K562 (cell line): ENCODE measurements around the gene HOXC10. TPM values are rescaled to one million over a fixed set of nuclear protein-coding genes. Genes with fewer than 3 reads are reported as not detected.
A peak's percentile ranks its signal among the peaks of the same experiment; 100 is the strongest.

Experiments
- AFF4 ChIP-seq: sonication (generic); formaldehyde crosslinking; IDR thresholded peaks from 2 replicates; pipeline ENCODE4 v1.8.0; 2023; ENCODE audit warnings: mild to moderate bottlenecking, missing genetic modification reagents
- BDP1 ChIP-seq: IDR thresholded peaks from 3 replicates; pipeline ENCODE4 v1.6.1; 2011; ENCODE audit not compliant: insufficient read length, insufficient read depth
- CREB3L1 ChIP-seq: fragments of 450-650 bp; IDR thresholded peaks from 2 replicates; pipeline ENCODE4 v1.6.1; 2014; ENCODE audit warnings: low read depth, mild to moderate bottlenecking, moderate library complexity, borderline replicate concordance
- E2F3 ChIP-seq: fragments of 250-450 bp; sonication (Bioruptor Pico); IDR thresholded peaks from 2 replicates; pipeline ENCODE4 v1.4.0; 2020; ENCODE audit warnings: mild to moderate bottlenecking
- EHMT2 ChIP-seq: fragments of 450-650 bp; IDR thresholded peaks from 2 replicates; pipeline ENCODE4 v1.6.1; 2018; ENCODE audit warnings: antibody characterized with exemption
- ETV5 ChIP-seq: sonication (generic); formaldehyde crosslinking; IDR thresholded peaks from 2 replicates; pipeline ENCODE4 v1.4.0; 2020; ENCODE audit warnings: low read depth, mild to moderate bottlenecking, missing genetic modification reagents
- KAT7 ChIP-seq: sonication (generic); formaldehyde crosslinking; IDR thresholded peaks from 2 replicates; pipeline ENCODE4 v1.8.0; 2022; ENCODE audit warnings: missing genetic modification reagents, mild to moderate bottlenecking, borderline replicate concordance
- NEUROD1 ChIP-seq: fragments of 150-350 bp; IDR thresholded peaks from 2 replicates; pipeline ENCODE4 v1.6.1; 2014; ENCODE audit warnings: borderline replicate concordance, low read length, low read depth; ENCODE audit not compliant: partially characterized antibody
- RAD21 ChIP-seq, 2 experiments: fragments of 250-450 bp in 1 of 2; fragments of 450-650 bp in 1 of 2; sonication (Bioruptor Pico) in 1 of 2; formaldehyde crosslinking in 1 of 2; IDR thresholded peaks in 1 of 2; conservative IDR thresholded peaks in 1 of 2; 2 replicates each; pipeline versions ENCODE4 v1.4.0 to v1.8.0; 2020 to 2022; ENCODE audit warnings: mild to moderate bottlenecking in 2 of 2, moderate library complexity in 1 of 2
- RB1 ChIP-seq: fragments of 450-650 bp; IDR thresholded peaks from 2 replicates; pipeline ENCODE4 v1.6.1; 2017; ENCODE audit warnings: low read depth, mild to moderate bottlenecking
- STAG1 ChIP-seq: sonication (generic); formaldehyde crosslinking; IDR thresholded peaks from 2 replicates; pipeline ENCODE4 v1.5.0; 2020; ENCODE audit warnings: missing genetic modification reagents, borderline replicate concordance
- SUPT5H ChIP-seq: fragments of 450-650 bp; IDR thresholded peaks from 2 replicates; pipeline ENCODE4 v1.6.1; 2016
- TAF9B ChIP-seq: fragments of 450-650 bp; IDR thresholded peaks from 2 replicates; pipeline ENCODE4 v1.6.1; 2018; ENCODE audit warnings: mild to moderate bottlenecking; ENCODE audit not compliant: partially characterized antibody
- TCFL5 ChIP-seq: fragments of 250-450 bp; sonication (Bioruptor Pico); conservative IDR thresholded peaks from 2 replicates; pipeline ENCODE4 v1.6.1; 2021; ENCODE audit warnings: mild to moderate bottlenecking, moderate library complexity, matching md5 sums
- ZBTB26 ChIP-seq: fragments of 450-650 bp; formaldehyde crosslinking; IDR thresholded peaks from 2 replicates; pipeline ENCODE4 v1.4.0; 2022; ENCODE audit warnings: missing genetic modification characterization
- ZBTB8A ChIP-seq: fragments of 450-650 bp; IDR thresholded peaks from 2 replicates; pipeline ENCODE4 v1.6.1; 2018; ENCODE audit warnings: mild to moderate bottlenecking, moderate library complexity; ENCODE audit not compliant: partially characterized antibody
- ZFP36 ChIP-seq: fragments of 150-350 bp; IDR thresholded peaks from 2 replicates; pipeline ENCODE4 v1.6.1; 2018; ENCODE audit warnings: low read length, low read depth; ENCODE audit not compliant: partially characterized antibody
- ZNF217 ChIP-seq: sonication (generic); formaldehyde crosslinking; IDR thresholded peaks from 2 replicates; pipeline ENCODE4 v1.8.0; 2022; ENCODE audit warnings: mild to moderate bottlenecking, missing genetic modification reagents
- ZNF232 ChIP-seq: sonication (generic); formaldehyde crosslinking; IDR thresholded peaks from 2 replicates; pipeline ENCODE4 v1.8.0; 2022; ENCODE audit warnings: mild to moderate bottlenecking, missing genetic modification reagents
- ZNF384 ChIP-seq: IDR thresholded peaks from 2 replicates; pipeline ENCODE4 v1.6.1; 2012; ENCODE audit warnings: low read depth, low read length, improper control_type of control experiment
- ZNF511 ChIP-seq: sonication (generic); formaldehyde crosslinking; IDR thresholded peaks from 2 replicates; pipeline ENCODE4 v1.8.0; 2022; ENCODE audit warnings: mild to moderate bottlenecking, missing genetic modification reagents
- polyA plus RNA-seq, 8 experiments: library from polyadenylated mRNA; depleted of rRNA in 4 of 8; stranded (reverse) in 5 of 8; unstranded in 3 of 8; fragments of >200 nt; fragmentation: Nextera tagmentation in 2 of 8; fragmentation: Illumina TruSeq in 1 of 8; extraction: Ambion mirVana in 2 of 8; extraction: Trizol in 1 of 8; gene quantifications; 2 replicates each; pipeline versions ENCODE4 v1.2.1 to v1.2.3, GENCODE V29; 2011 to 2014; ENCODE audit warnings: inconsistent platforms in 1 of 8, missing spikeins in 1 of 8
- total RNA-seq, 7 experiments: library from RNA; depleted of rRNA in 6 of 7; stranded (reverse); fragments of >200 nt in 6 of 7; fragmentation: Illumina TruSeq in 2 of 7; extraction: Trizol in 2 of 7; gene quantifications; 2 replicates each; pipeline versions ENCODE4 v1.2.1 to v1.2.3, GENCODE V29; 2011 to 2021; ENCODE audit warnings: low replicate concordance in 1 of 7

HOXC10 gene
- total and polyA plus RNA-seq, 9 of the 15 experiments (the other 6 are each of a cell fraction or from before 2014, with no cell fraction given) = 0.13 to 0.77 (median 0.35) TPM; not detected in 2

GRCh38 chr12:53994264-53995001 lies 9.5 kb downstream of the HOXC10 start (continued):
- TF ChIP-seq TAF9B (no peak), ETV5 (CRISPR knock-in tag) (0 out of 2 replicates have a peak, but pooled peaks have one; percentile 37), NEUROD1 (no peak), CREB3L1 (no peak), TCFL5 (CRISPR knock-in tag) (no peak), STAG1 (CRISPR knock-in tag) (no peak), BDP1 (no peak), KAT7 (CRISPR knock-in tag) (no peak), ZBTB26 (no peak), ZNF511 (CRISPR knock-in tag) (no peak), ZBTB8A (no peak), RB1 (no peak), ZNF232 (no peak), AFF4 (no peak), RAD21 (CRISPR knock-in tag; conservative IDR thresholded peaks at IDR 0.05 in 1 of 2, IDR thresholded peaks at IDR 0.05 in 1 of 2) (no peak), SUPT5H (peak; percentile 17), E2F3 (CRISPR knock-in tag) (no peak), EHMT2 (no peak), ZFP36 (no peak), ZNF217 (CRISPR knock-in tag) (no peak), ZNF384 (no peak)
